H1 (cell line): ENCODE results near the gene STIM1. TPM values are rescaled to one million over a fixed set of nuclear protein-coding genes. Genes with fewer than 3 reads are reported as not detected.

Experiments
- EGR1 ChIP-seq: IDR thresholded peaks from 2 replicates; pipeline ENCODE4 v1.6.1; 2011; ENCODE audit warnings: low read depth, low read length, borderline replicate concordance
- TAF1 ChIP-seq: IDR thresholded peaks from 2 replicates; pipeline ENCODE4 v1.6.1; 2011; ENCODE audit warnings: mild to moderate bottlenecking, low read depth, low read length
- TEAD4 ChIP-seq: IDR thresholded peaks from 2 replicates; pipeline ENCODE4 v1.6.1; 2012; ENCODE audit warnings: low read depth, low read length, inconsistent platforms, mixed read lengths
- USF2 ChIP-seq: IDR thresholded peaks from 2 replicates; pipeline ENCODE4 v1.6.1; 2011; ENCODE audit warnings: low read length, improper control_type of control experiment
- polyA plus RNA-seq, 7 experiments: library from polyadenylated mRNA; depleted of rRNA in 3 of 7; stranded (reverse) in 5 of 7; unstranded in 2 of 7; fragments of >200 nt in 5 of 7; fragments of 200-250 nt in 2 of 7; gene quantifications; 1 replicate in 5 of 7; 2 replicates in 1 of 7; 4 replicates in 1 of 7; pipeline versions ENCODE4 v1.2.1 to v1.2.3, GENCODE V29; 2011 to 2013; ENCODE audit warnings: missing spikeins in 2 of 7, mixed read lengths in 2 of 7
- total RNA-seq: library from RNA; stranded (reverse); fragmentation: NEBNext Ultra II Directional; extraction: Animal tissue kit (Norgen Biotek cat#: 25700); gene quantifications from 2 replicates; pipeline ENCODE4 v1.2.1, GENCODE V29; 2021

Gene STIM1
- total and polyA plus RNA-seq, 2 of the 8 experiments (the other 6 are each of a cell fraction or from before 2014, with no cell fraction given), result 11.1 to 12.2 TPM

GRCh38 chr11:3859373-3859881 is 4.0 kb downstream of the STIM1 start (continued):
- TF ChIP-seq EGR1 (no peak), USF2 (no peak), TEAD4 (no peak), TAF1 (no peak)
